ENCODE measurements around the gene FAM241A. TPM values are rescaled to one million over a fixed set of nuclear protein-coding genes. Genes with fewer than 3 reads are reported as not detected.
"Not testable (repeated sequence)": the region's sequence is repeated elsewhere in the genome, so short reads cannot be mapped to it uniquely, and the experiment has no call there.

Gene FAM241A
- polyA plus RNA-seq, 4 donors = 1.4 to 2.8 (median 1.9) TPM

- not testable (repeated sequence) for DNase-seq (ENCODE audit: low read depth in 4 of 4, low spot score in 3 of 4)
Measured at GRCh38 chr4:112208137-112209095, 63.2 kb downstream of the FAM241A start.

- no peak for DNase-seq (ENCODE audit: low read depth in 4 of 4, low spot score in 3 of 4)
Measured at GRCh38 chr4:112210777-112211176, 65.5 kb downstream of the FAM241A start.

GRCh38 chr4:112213091-112213490 lies 67.8 kb downstream of the FAM241A start:
- no peak for DNase-seq (ENCODE audit: low read depth in 4 of 4, low spot score in 3 of 4)

- no peak for DNase-seq (ENCODE audit: low read depth in 4 of 4, low spot score in 3 of 4)
Measured at GRCh38 chr4:112213856-112214255, 68.6 kb downstream of the FAM241A start.

GRCh38 chr4:112214390-112215264 lies 69.4 kb downstream of the FAM241A start:
- DNase-seq (ENCODE audit: low read depth in 4 of 4, low spot score in 3 of 4) = no peak

GRCh38 chr4:112219826-112220366 lies 74.6 kb downstream of the FAM241A start:
- no peak for DNase-seq (ENCODE audit: low read depth in 4 of 4, low spot score in 3 of 4)

DNA sequence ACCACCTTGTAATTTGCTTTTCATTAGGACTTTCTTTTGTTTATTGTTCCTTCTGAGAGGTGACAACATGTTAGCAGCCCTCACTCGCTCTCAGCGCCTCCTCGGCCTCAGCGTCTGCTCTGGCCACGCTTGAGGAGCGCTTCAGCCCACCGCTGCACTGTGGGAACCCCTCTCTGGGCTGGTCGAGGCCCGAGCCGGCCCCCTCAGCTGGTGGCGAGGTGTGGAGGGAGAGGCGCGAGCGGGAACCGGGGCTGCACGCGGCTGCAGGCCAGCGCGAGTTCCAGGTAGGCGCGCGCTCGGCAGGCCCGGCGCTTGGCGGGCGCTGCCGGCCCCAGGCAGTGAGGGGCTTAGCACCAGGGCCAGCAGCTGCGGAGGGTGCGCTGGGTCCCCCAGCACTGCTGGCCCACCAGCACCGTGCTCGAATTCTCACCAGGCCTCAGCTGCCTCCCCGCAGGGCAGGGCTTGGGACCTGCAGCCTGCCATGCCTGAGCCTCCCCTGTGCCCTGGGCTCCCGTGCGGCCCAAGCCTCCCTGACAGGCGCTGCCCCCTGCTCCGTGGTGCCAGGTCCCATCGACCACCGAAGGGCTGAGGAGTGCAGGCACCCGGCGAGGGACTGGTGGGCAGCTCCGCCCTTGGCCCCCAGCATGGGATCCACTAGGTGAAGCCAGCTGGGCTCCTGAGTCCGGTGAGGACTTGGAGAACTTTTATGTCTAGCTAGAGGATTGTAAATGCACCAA lies 77.1 kb downstream of the FAM241A start:
- DNase-seq (ENCODE audit: low read depth in 4 of 4, low spot score in 3 of 4) = no peak

DNA sequence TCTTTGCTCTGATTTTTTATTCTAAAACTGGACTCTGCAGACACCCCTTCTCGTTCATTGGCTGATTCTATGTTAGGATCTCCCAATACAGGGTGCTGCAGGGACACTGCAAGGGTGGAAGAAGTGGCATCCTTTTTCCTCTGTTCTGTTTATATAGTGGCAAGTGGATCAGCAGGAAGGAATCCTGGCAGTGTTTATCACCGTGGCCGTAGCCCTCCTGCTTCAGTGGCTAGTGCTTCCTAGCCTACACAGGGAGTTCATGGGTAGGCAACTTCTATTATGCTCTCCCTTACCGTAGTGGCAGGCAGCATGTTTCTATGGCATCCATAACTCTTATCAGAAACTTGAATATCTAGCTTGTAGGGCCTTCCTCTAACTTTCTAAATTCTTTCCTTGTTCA lies 79.9 kb downstream of the FAM241A start:
- no peak for DNase-seq (ENCODE audit: low read depth in 4 of 4, low spot score in 3 of 4)

DNA sequence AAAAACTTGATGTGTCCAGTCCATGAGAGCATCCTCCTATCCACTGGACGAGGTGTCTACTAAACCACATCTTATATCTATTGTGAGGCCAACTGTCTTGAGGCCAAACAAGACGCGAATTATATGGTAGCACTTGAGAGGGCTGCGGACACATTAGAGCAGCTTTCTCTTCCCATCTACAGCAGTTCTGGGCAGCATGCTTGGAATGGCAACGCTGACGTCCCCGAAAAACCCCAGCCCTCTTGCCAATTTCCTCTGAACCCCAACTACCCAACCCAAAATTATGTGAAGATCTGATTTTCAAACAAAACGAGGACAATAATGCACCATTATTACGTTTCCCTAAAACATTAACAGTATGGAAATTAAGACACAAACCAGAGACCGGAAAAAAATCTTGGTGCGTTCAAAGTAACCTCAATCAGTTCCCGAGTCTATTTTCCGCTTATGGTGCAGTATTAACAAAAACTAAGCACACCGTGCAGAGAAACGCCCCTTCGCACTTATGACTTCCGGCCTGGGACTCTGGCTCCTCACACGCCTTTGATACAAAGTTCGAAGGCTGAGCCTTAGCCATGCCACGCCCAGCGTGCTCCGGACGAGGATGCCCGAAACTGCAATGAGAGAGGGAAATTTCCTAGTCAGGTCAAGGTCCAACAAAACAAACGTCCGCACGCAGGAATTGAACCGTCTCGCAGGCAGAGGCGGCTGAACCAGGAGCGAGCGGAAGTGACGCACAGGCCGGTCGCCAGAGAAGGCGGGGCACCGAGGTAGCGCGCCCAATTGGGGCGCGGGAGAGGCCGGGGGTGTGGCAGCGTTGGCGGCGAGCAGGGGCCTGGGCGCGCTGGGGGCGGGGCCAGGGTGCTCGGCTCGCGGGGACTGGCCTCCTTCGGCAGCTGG lies 85.9 kb downstream of the FAM241A start:
- peak; percentile 94 to 97 (median 96) for DNase-seq (ENCODE audit: low read depth in 4 of 4, low spot score in 3 of 4)

DNA sequence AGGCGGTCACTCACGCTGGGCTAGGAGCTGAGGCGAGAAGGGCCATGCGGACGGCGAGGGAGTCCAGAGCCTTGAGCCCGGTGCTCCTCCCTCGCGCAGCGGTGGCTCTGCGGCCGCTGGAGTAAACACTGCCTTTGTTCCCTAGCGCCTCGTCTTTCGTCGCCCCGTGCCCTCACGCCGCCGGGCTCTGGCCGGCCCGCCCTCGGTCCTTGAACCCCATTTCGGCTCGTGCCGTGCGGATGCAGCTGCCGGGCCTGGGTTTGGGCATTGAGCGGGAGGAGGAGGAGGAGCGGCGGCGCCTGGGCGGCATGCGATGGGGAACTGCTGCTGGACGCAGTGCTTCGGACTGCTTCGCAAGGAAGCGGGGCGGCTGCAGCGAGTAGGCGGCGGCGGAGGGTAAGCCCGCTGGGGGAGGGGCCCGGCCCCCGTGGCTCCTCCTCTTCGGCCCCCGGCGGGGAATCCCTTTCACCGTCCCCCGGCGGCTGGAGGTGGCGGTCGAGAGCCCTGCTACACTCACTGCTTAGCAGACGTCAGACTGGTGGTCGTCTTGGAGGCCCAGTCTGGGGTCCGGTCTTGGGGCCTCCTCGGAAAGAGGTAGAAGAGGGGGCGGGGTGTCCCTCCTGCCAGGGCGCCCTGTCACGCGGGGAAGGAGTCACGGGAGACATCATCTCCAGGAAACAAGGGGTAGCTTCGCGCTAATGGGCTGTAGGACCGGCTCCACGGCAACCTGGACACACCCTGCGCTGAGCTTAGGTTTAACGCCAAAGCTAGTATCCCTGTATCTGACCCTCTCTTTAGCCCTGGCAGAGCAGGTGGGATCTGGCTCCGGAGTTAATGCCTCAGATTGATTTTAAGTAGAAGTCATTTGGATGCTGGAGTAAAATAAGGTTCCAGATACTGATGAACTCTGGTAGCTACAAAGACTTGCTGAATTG lies 86.8 kb downstream of the FAM241A start, which contains the start of gene AP1AR:
AP1AR (plus strand) TSS at position 9 of the 935 bp plus-strand sequence; CDS start at position 314, 305 bp downstream.
- peak; percentile 70 to 79 (median 74) for DNase-seq (ENCODE audit: low read depth in 4 of 4, low spot score in 3 of 4)

DNA sequence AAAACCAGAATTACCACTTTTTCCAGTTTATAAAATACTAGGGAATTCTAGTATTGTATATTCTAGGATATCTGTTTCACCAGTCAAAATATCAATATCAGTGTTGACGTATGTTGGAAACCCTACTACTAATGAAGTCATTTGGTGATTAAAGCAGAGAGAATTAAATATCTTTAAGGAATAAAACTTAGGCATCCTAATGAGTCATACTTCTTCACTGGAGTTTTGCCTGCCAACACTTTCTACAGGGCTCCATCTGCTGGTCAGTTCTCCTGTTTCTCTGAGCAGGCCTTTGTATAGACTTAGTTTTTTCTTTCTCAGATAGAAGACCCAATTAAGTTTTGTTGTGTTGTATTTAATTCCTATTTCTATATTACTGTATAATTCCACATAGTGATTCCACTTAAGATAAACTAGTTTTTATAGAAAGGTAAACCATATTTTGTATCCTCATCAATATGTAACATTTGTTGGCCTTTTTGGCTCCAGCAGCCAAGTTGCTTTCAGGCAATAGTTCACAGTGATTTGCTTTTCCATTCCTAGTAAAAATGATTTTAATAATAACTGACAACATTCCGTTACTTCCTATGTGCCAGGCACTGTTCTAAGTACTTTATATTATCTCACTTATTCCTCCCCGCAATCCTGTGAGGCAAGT lies 89.8 kb downstream of the FAM241A start:
- peak; percentile 38 to 64 (median 52) for DNase-seq (ENCODE audit: low read depth in 4 of 4, low spot score in 3 of 4)

DNA sequence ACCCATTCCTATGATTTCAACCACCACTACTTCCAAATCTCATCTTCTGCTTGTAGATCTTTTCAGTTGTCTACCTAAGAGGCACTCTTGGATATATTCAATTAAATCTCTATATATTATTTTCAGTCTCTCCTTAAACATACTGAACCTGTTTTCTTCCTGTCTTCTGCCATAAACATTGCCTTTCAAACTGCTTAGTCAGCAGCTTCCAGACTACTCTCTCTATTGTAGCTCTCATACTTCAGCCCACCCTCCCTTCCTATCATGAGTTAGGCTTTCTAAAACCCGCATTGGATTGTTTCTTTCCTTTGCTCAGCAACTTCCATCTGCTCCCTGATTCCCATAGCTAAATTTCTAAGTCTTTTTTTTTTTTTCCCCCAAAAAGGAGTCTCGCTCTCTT lies 90.8 kb downstream of the FAM241A start:
- DNase-seq (ENCODE audit: low read depth in 4 of 4, low spot score in 3 of 4) = no peak

DNA sequence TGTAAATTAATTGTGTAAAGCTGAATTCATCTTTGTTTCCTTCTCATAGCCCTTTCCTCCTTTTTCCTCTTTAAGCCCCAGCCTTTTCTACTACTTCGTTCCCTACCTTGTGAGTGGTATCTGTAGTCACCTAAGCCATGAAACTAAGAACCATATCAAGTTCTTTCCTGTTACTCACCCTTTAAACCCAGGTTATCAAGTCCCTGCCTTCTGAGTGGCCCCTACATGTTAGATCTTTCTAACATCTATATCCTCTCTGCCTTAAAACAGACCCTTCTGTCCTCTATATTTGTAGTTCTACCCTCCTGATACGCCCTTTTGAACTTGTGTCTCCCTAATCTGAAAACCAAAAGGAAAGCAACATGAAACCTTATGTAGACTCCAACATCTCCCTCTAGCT lies 93.6 kb downstream of the FAM241A start:
- DNase-seq (ENCODE audit: low read depth in 4 of 4, low spot score in 3 of 4) = no peak
